Measurements from ENCODE around the gene CPXM2. TPM values are rescaled to one million over a fixed set of nuclear protein-coding genes. Genes with fewer than 3 reads are reported as not detected.

Gene CPXM2
- total RNA-seq, 2 experiments from 2014 or later, result not detected

DNA sequence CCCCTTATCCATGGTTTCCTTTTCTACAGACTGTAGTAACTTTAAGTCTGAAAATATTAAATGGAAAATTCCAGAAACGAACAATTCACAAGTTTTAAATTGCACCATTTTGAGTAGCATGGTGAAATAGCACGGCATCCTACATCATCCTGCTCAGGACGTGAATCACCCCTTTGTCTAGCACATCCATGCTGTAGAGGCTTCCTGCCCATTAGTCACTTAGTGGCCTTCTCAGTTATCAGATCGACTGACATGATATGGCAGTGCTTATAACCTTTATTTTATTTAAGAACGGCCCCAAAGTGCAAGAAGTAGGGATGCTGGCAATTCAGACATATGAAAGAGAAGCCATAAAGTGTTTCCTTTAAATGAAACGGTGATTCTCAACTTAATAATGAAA is 82.7 kb downstream of the CPXM2 start:
- BruUV-seq (replicated peaks), result no TSS peak
- ChIA-PET POLR2A (no interaction called here), CTCF (ENCODE audit: unreplicated experiment) (no interaction called here)
- no peak for DNase-seq (ENCODE audit: low spot score)
- Histone ChIP-seq H3K9me3 (ENCODE audit: low read length) (no peaks in the 10 kb centered on the region), H4K20me1 (ENCODE audit: insufficient read depth, low read length) (no peaks in the 10 kb centered on the region), H3K27ac (ENCODE audit: low read depth, low read length, poor library complexity, severe bottlenecking) (no peak overlapping the region), H3K4me2 (ENCODE audit: low read length) (no peak overlapping the region), H3K4me1 (ENCODE audit: insufficient read depth, low read length, poor library complexity, severe bottlenecking) (no peaks in the 10 kb centered on the region), H2AFZ (ENCODE audit: low read length) (no peak overlapping the region), H3K79me2 (ENCODE audit: insufficient read depth, low read depth, low read length) (no peaks in the 10 kb centered on the region), H3K9me2 (ENCODE audit: insufficient read depth, low read length) (no peaks in the 10 kb centered on the region), H3K4me3 (ENCODE audit: low read depth, low read length, poor library complexity, severe bottlenecking) (no peak overlapping the region), H3K36me3 (ENCODE audit: insufficient read depth, low read length) (no peaks in the 10 kb centered on the region)
- TF ChIP-seq EZH2phosphoT487 (IDR thresholded peaks at IDR 0.05; ENCODE audit: borderline replicate concordance, low read depth, low read length) (no peak), CTCF (conservative IDR thresholded peaks at IDR 0.05; ENCODE audit: low read length) (no peak)
- intact Hi-C loops (cut with micrococcal nuclease; ENCODE audit: unreplicated experiment), result no loop called here

- no peak overlapping the region for H2AFZ ChIP-seq (ENCODE audit: low read length)
- H3K4me3 ChIP-seq (ENCODE audit: low read depth, low read length, poor library complexity, severe bottlenecking), result no peak overlapping the region
- H3K4me2 ChIP-seq (ENCODE audit: low read length), result no peak overlapping the region
- no peaks in the 10 kb centered on the region for H4K20me1 ChIP-seq (ENCODE audit: insufficient read depth, low read length)
- no peaks in the 10 kb centered on the region for H3K36me3 ChIP-seq (ENCODE audit: insufficient read depth, low read length)
- ChIA-PET POLR2A (no interaction called here), CTCF (ENCODE audit: unreplicated experiment) (no interaction called here)
- H3K9me2 ChIP-seq (ENCODE audit: insufficient read depth, low read length), result no peaks in the 10 kb centered on the region
- H3K27ac ChIP-seq (ENCODE audit: low read depth, low read length, poor library complexity, severe bottlenecking), result no peak overlapping the region
- TF ChIP-seq CTCF (conservative IDR thresholded peaks at IDR 0.05; ENCODE audit: low read length), result no peak
- TF ChIP-seq EZH2phosphoT487 (IDR thresholded peaks at IDR 0.05; ENCODE audit: borderline replicate concordance, low read depth, low read length), result no peak
- H3K9me3 ChIP-seq (ENCODE audit: low read length), result no peaks in the 10 kb centered on the region
- intact Hi-C loops (cut with micrococcal nuclease; ENCODE audit: unreplicated experiment), result no loop called here
- DNase-seq (ENCODE audit: low spot score), result no peak
- no TSS peak for BruUV-seq (replicated peaks)
- no peaks in the 10 kb centered on the region for H3K79me2 ChIP-seq (ENCODE audit: insufficient read depth, low read depth, low read length)
- H3K4me1 ChIP-seq (ENCODE audit: insufficient read depth, low read length, poor library complexity, severe bottlenecking), result no peaks in the 10 kb centered on the region
These were observed 83.3 kb downstream of the CPXM2 start for GRCh38 chr10:123808286-123808685.

GRCh38 chr10:123807444-123808035 is 84.1 kb downstream of the CPXM2 start:
- POLR2A ChIA-PET, result no interaction called here
- H2AFZ ChIP-seq (ENCODE audit: low read length), result no peak overlapping the region
- CTCF ChIA-PET (ENCODE audit: unreplicated experiment), result no interaction called here
- no peaks in the 10 kb centered on the region for H3K4me1 ChIP-seq (ENCODE audit: insufficient read depth, low read length, poor library complexity, severe bottlenecking)
- H3K79me2 ChIP-seq (ENCODE audit: insufficient read depth, low read depth, low read length), result no peaks in the 10 kb centered on the region
- no peak overlapping the region for H3K4me2 ChIP-seq (ENCODE audit: low read length)
- TF ChIP-seq CTCF (conservative IDR thresholded peaks at IDR 0.05; ENCODE audit: low read length) (no peak), EZH2phosphoT487 (IDR thresholded peaks at IDR 0.05; ENCODE audit: borderline replicate concordance, low read depth, low read length) (no peak)
- no peaks in the 10 kb centered on the region for H3K9me2 ChIP-seq (ENCODE audit: insufficient read depth, low read length)
- H3K27ac ChIP-seq (ENCODE audit: low read depth, low read length, poor library complexity, severe bottlenecking), result no peak overlapping the region
- intact Hi-C loops (cut with micrococcal nuclease; ENCODE audit: unreplicated experiment), result no loop called here
- no peak overlapping the region for H3K4me3 ChIP-seq (ENCODE audit: low read depth, low read length, poor library complexity, severe bottlenecking)
- H4K20me1 ChIP-seq (ENCODE audit: insufficient read depth, low read length), result no peaks in the 10 kb centered on the region
- no peak for DNase-seq (ENCODE audit: low spot score)
- H3K9me3 ChIP-seq (ENCODE audit: low read length), result no peaks in the 10 kb centered on the region
- no TSS peak for BruUV-seq (replicated peaks)
- no peaks in the 10 kb centered on the region for H3K36me3 ChIP-seq (ENCODE audit: insufficient read depth, low read length)

All from OCI-LY7 (cell line).